Measurements from ENCODE around the gene CFAP52. TPM values are rescaled to one million over a fixed set of nuclear protein-coding genes. Genes with fewer than 3 reads are reported as not detected.

The CFAP52 gene
- total and polyA plus RNA-seq, 4 donors, result 0.33 TPM; not detected in 3

DNA sequence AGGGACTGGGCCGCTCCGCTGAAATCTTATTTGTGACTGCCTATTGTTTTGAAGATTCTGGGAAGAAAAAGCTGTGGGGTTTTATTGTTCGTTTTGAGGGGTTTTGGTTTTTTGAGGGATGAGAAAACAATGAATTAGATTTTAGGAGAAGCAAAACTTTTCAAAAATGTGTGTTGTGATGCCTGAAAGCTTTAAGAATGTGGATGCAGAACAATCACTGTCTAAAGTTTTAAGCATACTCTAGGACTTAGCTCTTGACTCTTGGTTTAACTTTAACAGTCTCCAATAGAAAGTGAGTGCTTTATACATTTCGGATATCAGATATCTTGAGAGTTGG lies 899 bp downstream of the CFAP52 start:
- TF ChIP-seq RAD21 (IDR thresholded peaks at IDR 0.05) (no peak), HNF4A (conservative IDR thresholded peaks at IDR 0.05) (no peak), FOXA1 (IDR thresholded peaks at IDR 0.05) (no peak), NR2F2 (IDR thresholded peaks at IDR 0.05) (no peak), EGR1 (IDR thresholded peaks at IDR 0.05; ENCODE audit: low read depth in 2 of 2) (no peak), JUND (IDR thresholded peaks at IDR 0.05) (no peak), SP1 (IDR thresholded peaks at IDR 0.05) (no peak), RXRA (IDR thresholded peaks at IDR 0.05) (no peak), GABPA (IDR thresholded peaks at IDR 0.05 in 1 of 2, conservative IDR thresholded peaks at IDR 0.05 in 1 of 2) (no peak), YY1 (IDR thresholded peaks at IDR 0.05) (no peak), TAF1 (conservative IDR thresholded peaks at IDR 0.05) (no peak)
- TF ChIP-seq, protein P1, sequence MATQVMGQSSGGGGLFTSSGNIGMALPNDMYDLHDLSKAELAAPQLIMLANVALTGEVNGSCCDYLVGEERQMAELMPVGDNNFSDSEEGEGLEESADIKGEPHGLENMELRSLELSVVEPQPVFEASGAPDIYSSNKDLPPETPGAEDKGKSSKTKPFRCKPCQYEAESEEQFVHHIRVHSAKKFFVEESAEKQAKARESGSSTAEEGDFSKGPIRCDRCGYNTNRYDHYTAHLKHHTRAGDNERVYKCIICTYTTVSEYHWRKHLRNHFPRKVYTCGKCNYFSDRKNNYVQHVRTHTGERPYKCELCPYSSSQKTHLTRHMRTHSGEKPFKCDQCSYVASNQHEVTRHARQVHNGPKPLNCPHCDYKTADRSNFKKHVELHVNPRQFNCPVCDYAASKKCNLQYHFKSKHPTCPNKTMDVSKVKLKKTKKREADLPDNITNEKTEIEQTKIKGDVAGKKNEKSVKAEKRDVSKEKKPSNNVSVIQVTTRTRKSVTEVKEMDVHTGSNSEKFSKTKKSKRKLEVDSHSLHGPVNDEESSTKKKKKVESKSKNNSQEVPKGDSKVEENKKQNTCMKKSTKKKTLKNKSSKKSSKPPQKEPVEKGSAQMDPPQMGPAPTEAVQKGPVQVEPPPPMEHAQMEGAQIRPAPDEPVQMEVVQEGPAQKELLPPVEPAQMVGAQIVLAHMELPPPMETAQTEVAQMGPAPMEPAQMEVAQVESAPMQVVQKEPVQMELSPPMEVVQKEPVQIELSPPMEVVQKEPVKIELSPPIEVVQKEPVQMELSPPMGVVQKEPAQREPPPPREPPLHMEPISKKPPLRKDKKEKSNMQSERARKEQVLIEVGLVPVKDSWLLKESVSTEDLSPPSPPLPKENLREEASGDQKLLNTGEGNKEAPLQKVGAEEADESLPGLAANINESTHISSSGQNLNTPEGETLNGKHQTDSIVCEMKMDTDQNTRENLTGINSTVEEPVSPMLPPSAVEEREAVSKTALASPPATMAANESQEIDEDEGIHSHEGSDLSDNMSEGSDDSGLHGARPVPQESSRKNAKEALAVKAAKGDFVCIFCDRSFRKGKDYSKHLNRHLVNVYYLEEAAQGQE (IDR thresholded peaks at IDR 0.05), result no peak
- TF ChIP-seq, protein P2, sequence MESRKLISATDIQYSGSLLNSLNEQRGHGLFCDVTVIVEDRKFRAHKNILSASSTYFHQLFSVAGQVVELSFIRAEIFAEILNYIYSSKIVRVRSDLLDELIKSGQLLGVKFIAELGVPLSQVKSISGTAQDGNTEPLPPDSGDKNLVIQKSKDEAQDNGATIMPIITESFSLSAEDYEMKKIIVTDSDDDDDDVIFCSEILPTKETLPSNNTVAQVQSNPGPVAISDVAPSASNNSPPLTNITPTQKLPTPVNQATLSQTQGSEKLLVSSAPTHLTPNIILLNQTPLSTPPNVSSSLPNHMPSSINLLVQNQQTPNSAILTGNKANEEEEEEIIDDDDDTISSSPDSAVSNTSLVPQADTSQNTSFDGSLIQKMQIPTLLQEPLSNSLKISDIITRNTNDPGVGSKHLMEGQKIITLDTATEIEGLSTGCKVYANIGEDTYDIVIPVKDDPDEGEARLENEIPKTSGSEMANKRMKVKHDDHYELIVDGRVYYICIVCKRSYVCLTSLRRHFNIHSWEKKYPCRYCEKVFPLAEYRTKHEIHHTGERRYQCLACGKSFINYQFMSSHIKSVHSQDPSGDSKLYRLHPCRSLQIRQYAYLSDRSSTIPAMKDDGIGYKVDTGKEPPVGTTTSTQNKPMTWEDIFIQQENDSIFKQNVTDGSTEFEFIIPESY (IDR thresholded peaks at IDR 0.05), result no peak
- TF ChIP-seq, protein P3, sequence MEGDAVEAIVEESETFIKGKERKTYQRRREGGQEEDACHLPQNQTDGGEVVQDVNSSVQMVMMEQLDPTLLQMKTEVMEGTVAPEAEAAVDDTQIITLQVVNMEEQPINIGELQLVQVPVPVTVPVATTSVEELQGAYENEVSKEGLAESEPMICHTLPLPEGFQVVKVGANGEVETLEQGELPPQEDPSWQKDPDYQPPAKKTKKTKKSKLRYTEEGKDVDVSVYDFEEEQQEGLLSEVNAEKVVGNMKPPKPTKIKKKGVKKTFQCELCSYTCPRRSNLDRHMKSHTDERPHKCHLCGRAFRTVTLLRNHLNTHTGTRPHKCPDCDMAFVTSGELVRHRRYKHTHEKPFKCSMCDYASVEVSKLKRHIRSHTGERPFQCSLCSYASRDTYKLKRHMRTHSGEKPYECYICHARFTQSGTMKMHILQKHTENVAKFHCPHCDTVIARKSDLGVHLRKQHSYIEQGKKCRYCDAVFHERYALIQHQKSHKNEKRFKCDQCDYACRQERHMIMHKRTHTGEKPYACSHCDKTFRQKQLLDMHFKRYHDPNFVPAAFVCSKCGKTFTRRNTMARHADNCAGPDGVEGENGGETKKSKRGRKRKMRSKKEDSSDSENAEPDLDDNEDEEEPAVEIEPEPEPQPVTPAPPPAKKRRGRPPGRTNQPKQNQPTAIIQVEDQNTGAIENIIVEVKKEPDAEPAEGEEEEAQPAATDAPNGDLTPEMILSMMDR (IDR thresholded peaks at IDR 0.05; ENCODE audit: low read depth, low read length, missing input control), result no peak
- TF ChIP-seq, protein P4, sequence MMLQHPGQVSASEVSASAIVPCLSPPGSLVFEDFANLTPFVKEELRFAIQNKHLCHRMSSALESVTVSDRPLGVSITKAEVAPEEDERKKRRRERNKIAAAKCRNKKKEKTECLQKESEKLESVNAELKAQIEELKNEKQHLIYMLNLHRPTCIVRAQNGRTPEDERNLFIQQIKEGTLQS (IDR thresholded peaks at IDR 0.05), result no peak
- peaks cover 0 to 24% (median 20%) of the 10 kb centered on the region in 4 donors for H3K4me1 ChIP-seq (ENCODE audit: control insufficient read depth in 4 of 4, insufficient read depth in 4 of 4, low read length in 3 of 4)
- H3K4me3 ChIP-seq (ENCODE audit: low read depth in 1 of 3, low read length in 3 of 3), result no peak overlapping the region
- H3K27me3 ChIP-seq (ENCODE audit: control insufficient read depth in 4 of 4, insufficient read depth in 4 of 4, low read length in 3 of 4), result no peaks in the 10 kb centered on the region
- H3K9me3 ChIP-seq (ENCODE audit: control insufficient read depth in 4 of 4, low read length in 3 of 4), result no peaks in the 10 kb centered on the region
- H3K27ac ChIP-seq (ENCODE audit: low read depth in 1 of 2, low read length in 2 of 2), result no peak overlapping the region
- no peak overlapping the region for H3K9ac ChIP-seq (ENCODE audit: low read depth in 1 of 2, low read length in 2 of 2)
- no peaks in the 10 kb centered on the region for H3K36me3 ChIP-seq (ENCODE audit: control insufficient read depth in 4 of 4, insufficient read depth in 3 of 4, low read depth in 1 of 4, low read length in 3 of 4)
- no peak for DNase-seq (ENCODE audit: low spot score)
- 12% methylated on average over 4 of the region's 4 CpGs for WGBS

DNA sequence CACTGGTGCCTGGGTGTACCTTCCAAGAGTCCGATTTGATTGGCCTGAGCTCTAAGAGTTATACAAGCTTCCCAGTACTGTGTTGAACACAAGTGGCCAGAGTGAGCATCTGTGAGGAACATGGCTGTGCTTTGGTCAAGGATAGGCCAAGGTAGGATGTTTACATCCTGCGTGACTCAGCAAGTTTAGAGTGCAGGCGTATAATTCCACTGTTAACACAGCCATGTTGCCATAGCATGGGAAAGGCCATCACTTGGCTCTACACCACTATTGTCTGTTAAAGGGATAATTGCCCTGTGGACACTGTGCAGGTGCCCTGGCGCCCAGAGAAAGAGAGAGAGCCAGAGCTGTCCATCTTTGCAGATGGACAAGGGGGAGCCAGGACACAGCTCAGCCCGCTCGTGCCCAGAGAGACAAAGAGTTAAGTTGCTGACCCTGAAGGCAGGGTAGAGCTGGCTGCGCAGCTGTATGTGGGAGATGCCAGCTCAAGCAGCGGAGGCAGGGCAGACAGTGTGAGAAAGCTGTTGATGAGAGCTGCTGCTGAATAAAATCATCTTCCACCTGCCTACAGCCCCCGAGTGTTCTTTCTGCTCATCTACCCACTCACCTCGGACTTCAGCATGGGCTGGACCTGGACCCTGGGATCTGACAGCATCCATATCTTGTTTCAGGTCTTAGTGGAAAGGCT lies 11.7 kb downstream of the CFAP52 start:
- no peaks in the 10 kb centered on the region for H3K4me1 ChIP-seq (ENCODE audit: control insufficient read depth in 4 of 4, insufficient read depth in 4 of 4, low read length in 3 of 4)
- no peak overlapping the region for H3K27ac ChIP-seq (ENCODE audit: low read depth in 1 of 2, low read length in 2 of 2)
- no peaks in the 10 kb centered on the region for H3K9me3 ChIP-seq (ENCODE audit: control insufficient read depth in 4 of 4, low read length in 3 of 4)
- no peaks in the 10 kb centered on the region for H3K27me3 ChIP-seq (ENCODE audit: control insufficient read depth in 4 of 4, insufficient read depth in 4 of 4, low read length in 3 of 4)
- no peaks in the 10 kb centered on the region for H3K36me3 ChIP-seq (ENCODE audit: control insufficient read depth in 4 of 4, insufficient read depth in 3 of 4, low read depth in 1 of 4, low read length in 3 of 4)
- no peak overlapping the region for H3K9ac ChIP-seq (ENCODE audit: low read depth in 1 of 2, low read length in 2 of 2)
- WGBS, result 89% methylated on average over 10 of the region's 10 CpGs
- no peak for DNase-seq (ENCODE audit: low spot score)
- no peak overlapping the region for H3K4me3 ChIP-seq (ENCODE audit: low read depth in 1 of 3, low read length in 3 of 3)
- no peak for TF ChIP-seq SP1 (IDR thresholded peaks at IDR 0.05)
- no peak for TF ChIP-seq TAF1 (conservative IDR thresholded peaks at IDR 0.05)
- TF ChIP-seq NR2F2 (IDR thresholded peaks at IDR 0.05), result no peak
- TF ChIP-seq JUND (IDR thresholded peaks at IDR 0.05), result no peak
- TF ChIP-seq, protein P3 (IDR thresholded peaks at IDR 0.05; ENCODE audit: low read depth, low read length, missing input control), result no peak
- no peak for TF ChIP-seq YY1 (IDR thresholded peaks at IDR 0.05)
- TF ChIP-seq HNF4A (conservative IDR thresholded peaks at IDR 0.05), result no peak
- TF ChIP-seq, protein P1 (IDR thresholded peaks at IDR 0.05), result no peak
- no peak for TF ChIP-seq FOXA2 (IDR thresholded peaks at IDR 0.05)
- TF ChIP-seq RXRA (IDR thresholded peaks at IDR 0.05), result no peak
- no peak for TF ChIP-seq RAD21 (IDR thresholded peaks at IDR 0.05)
- TF ChIP-seq FOXA1 (IDR thresholded peaks at IDR 0.05), result no peak
- TF ChIP-seq GABPA (IDR thresholded peaks at IDR 0.05 in 1 of 2, conservative IDR thresholded peaks at IDR 0.05 in 1 of 2), result no peak
- TF ChIP-seq HNF4G (IDR thresholded peaks at IDR 0.05), result no peak
- TF ChIP-seq EGR1 (IDR thresholded peaks at IDR 0.05; ENCODE audit: low read depth in 2 of 2), result no peak
